Nephron (organoid): Measurements from ENCODE around the gene NARS2.

Experiments used
- H3K27ac Mint-ChIP-seq, 3 experiments: 2 replicates each; pipeline ENCODE4 v1.8.0; 2020; ENCODE audit warnings: mixed read lengths in 3 of 3, mild to moderate bottlenecking in 2 of 3, moderate library complexity in 1 of 3
- H3K27me3 Mint-ChIP-seq: 2 replicates; pipeline ENCODE4 v1.8.0; 2021; ENCODE audit warnings: low read depth, mild to moderate bottlenecking, moderate library complexity, mixed read lengths
- H3K36me3 Mint-ChIP-seq: 2 replicates; pipeline ENCODE4 v1.8.0; 2020; ENCODE audit warnings: low read depth, mixed read lengths
- H3K4me1 Mint-ChIP-seq: 2 replicates; pipeline ENCODE4 v1.8.0; 2020; ENCODE audit warnings: mixed read lengths
- H3K4me3 Mint-ChIP-seq, 3 experiments: 2 replicates each; pipeline ENCODE4 v1.8.0; 2020; ENCODE audit warnings: mild to moderate bottlenecking in 3 of 3, mixed read lengths in 3 of 3, moderate library complexity in 2 of 3
- H3K9me3 Mint-ChIP-seq: 2 replicates; pipeline ENCODE4 v1.8.0; 2020; ENCODE audit warnings: mixed read lengths
- CTCF ChIP-seq, 3 experiments: fragments of 200-600 bp; sonication (generic); IDR thresholded peaks; one replicate each; pipeline ENCODE4 v1.5.0; 2021; ENCODE audit warnings: antibody characterized with exemption in 3 of 3; ENCODE audit not compliant: unreplicated experiment in 3 of 3

The NARS2 gene

GRCh38 chr11:78419327-78419726, 155.3 kb downstream of the NARS2 start:
- H3K27me3 Mint-ChIP-seq, result no peaks in the 10 kb centered on the region
- TF ChIP-seq CTCF (IDR thresholded peaks at IDR 0.05; ENCODE audit: unreplicated experiment in 3 of 3), result no peak
- H3K4me1 Mint-ChIP-seq, result peaks cover 47% of the 10 kb centered on the region
- H3K4me3 Mint-ChIP-seq, result peak overlapping the region; percentile 87 to 96 (median 91)
- H3K27ac Mint-ChIP-seq, result peak overlapping the region; percentile 90 to 92 (median 91)
- no peaks in the 10 kb centered on the region for H3K9me3 Mint-ChIP-seq
- H3K36me3 Mint-ChIP-seq, result no peaks in the 10 kb centered on the region

DNA sequence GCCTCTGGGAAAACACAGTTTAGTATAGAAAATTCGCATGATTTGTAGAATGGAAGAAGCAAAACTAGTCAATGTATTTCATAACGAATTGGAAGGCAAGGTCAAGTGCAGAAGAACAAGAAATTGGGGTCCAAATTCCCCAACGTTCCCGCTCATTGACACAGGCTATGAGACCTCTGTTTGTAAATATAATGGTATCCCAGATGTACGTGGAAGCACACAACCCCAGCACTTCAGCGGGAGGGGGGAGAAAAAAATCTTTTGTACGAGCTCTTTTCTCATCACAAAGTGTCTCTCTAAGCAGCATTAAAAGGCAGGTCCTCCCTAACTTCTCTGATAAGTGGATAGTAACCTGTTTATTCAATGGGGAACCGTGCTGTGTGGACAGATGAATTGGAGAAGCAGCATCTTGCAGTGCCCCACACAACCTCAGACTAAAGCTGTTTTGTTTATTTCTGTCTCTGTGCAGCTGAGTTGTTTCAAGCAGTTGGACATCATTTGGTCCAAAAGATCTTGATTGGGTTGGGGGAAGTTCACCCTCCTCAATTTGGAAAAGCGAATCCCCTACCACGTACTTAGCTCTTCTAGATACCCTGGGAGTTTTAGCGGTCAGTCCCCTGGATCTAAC, 156.0 kb downstream of the NARS2 start:
- Mint-ChIP-seq H3K36me3 (no peaks in the 10 kb centered on the region), H3K4me3 (peak overlapping the region; percentile 87 to 96 (median 91)), H3K9me3 (no peaks in the 10 kb centered on the region), H3K4me1 (peaks cover 43% of the 10 kb centered on the region), H3K27me3 (no peaks in the 10 kb centered on the region), H3K27ac (peak overlapping the region; percentile 90 to 92 (median 91))
- no peak for TF ChIP-seq CTCF (IDR thresholded peaks at IDR 0.05; ENCODE audit: unreplicated experiment in 3 of 3)

DNA sequence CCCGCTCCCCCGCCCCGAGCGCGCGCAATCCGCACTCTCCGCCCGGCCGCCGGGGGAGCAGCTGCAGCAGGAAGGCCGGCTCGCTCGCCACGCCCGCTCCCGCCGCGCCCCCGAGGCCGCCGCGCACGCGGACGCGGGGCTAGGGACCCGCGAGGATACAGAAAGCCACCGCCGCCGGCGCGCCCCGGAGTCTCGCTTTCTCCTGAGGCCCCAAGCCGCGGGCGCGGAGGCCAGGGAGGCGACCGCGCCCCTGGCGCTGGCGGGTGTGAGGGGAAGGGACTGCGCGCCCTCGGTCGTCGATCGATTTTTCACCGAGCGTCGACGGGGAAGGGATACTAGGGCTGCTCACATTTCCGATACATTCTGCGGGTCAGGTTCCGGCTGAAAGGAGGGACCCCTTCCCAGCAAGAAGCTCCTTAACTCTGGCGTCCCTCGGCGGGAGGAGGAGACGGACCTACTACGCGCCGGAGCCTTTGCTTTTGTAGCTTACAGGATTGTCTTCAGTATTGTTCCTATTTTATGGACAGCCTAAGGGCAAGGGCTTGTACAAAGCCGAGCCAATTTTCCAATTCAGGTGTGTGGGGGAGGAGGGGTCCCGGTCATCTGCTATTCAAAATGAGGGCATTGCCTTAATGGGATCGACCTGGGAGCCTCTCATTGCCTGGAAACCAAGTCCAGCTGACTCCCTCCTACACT, 156.6 kb downstream of the NARS2 start:
- Mint-ChIP-seq H3K9me3 (no peaks in the 10 kb centered on the region), H3K27ac (peak overlapping the region; percentile 90 to 92 (median 91)), H3K36me3 (no peaks in the 10 kb centered on the region), H3K4me1 (peaks cover 48% of the 10 kb centered on the region), H3K4me3 (peak overlapping the region; percentile 87 to 96 (median 91)), H3K27me3 (no peaks in the 10 kb centered on the region)
- TF ChIP-seq CTCF (IDR thresholded peaks at IDR 0.05; ENCODE audit: unreplicated experiment in 3 of 3), result peak in 1 of 3 experiments; percentile 14

GRCh38 chr11:78417175-78417887, 157.3 kb downstream of the NARS2 start, which contains the start of gene GAB2:
GAB2 (minus strand) TSS chr11:78417820; CDS start chr11:78417720, 100 bp downstream.
- no peaks in the 10 kb centered on the region for H3K27me3 Mint-ChIP-seq
- H3K27ac Mint-ChIP-seq, result peak within 1 kb of the TSS; percentile 90 to 92 (median 92)

More at GRCh38 chr11:78417175-78417887, 157.3 kb downstream of the NARS2 start, which contains the start of gene GAB2:
- no peak for TF ChIP-seq CTCF (IDR thresholded peaks at IDR 0.05; ENCODE audit: unreplicated experiment in 3 of 3)
- Mint-ChIP-seq H3K36me3 (no peaks in the 10 kb centered on the region), H3K4me1 (peaks cover 48% of the 10 kb centered on the region), H3K4me3 (peak within 1 kb of the TSS; percentile 93 to 99 (median 96)), H3K9me3 (no peaks in the 10 kb centered on the region)
